Vagina (tissue), 2 donors: Measurements from ENCODE around the gene IFNA21.
"Not testable (repeated sequence)": the region's sequence is repeated elsewhere in the genome, so short reads cannot be mapped to it uniquely, and the experiment has no call there.

Experiments
- POLR2A ChIP-seq, 2 donors: fragments of 450-650 bp; IDR thresholded peaks; one replicate each; pipeline ENCODE4 v1.6.1; 2017; ENCODE audit warnings: antibody characterized with exemption in 2 of 2, mild to moderate bottlenecking in 2 of 2, moderate library complexity in 2 of 2
- POLR2AphosphoS5 ChIP-seq, 2 donors: sonication (generic); formaldehyde crosslinking; IDR thresholded peaks; one replicate each; pipeline ENCODE4 v1.9.0; 2017; ENCODE audit warnings: antibody characterized with exemption in 2 of 2, mild to moderate bottlenecking in 2 of 2, low read depth in 1 of 2; ENCODE audit not compliant: insufficient read depth in 1 of 2
- TF ChIP-seq, protein P1 (sequence below), 3 experiments: fragments of 450-650 bp in 2 of 3; fragments of 200-600 bp in 1 of 3; sonication (generic) in 1 of 3; IDR thresholded peaks; one replicate each; pipeline ENCODE4 v1.5.1; 2017 to 2019; ENCODE audit warnings: antibody characterized with exemption in 3 of 3, mild to moderate bottlenecking in 2 of 3, moderate library complexity in 2 of 3

GRCh38 chr9:21182810-21183736 lies 16.6 kb upstream of the IFNA21 start:
- TF ChIP-seq, protein P1, sequence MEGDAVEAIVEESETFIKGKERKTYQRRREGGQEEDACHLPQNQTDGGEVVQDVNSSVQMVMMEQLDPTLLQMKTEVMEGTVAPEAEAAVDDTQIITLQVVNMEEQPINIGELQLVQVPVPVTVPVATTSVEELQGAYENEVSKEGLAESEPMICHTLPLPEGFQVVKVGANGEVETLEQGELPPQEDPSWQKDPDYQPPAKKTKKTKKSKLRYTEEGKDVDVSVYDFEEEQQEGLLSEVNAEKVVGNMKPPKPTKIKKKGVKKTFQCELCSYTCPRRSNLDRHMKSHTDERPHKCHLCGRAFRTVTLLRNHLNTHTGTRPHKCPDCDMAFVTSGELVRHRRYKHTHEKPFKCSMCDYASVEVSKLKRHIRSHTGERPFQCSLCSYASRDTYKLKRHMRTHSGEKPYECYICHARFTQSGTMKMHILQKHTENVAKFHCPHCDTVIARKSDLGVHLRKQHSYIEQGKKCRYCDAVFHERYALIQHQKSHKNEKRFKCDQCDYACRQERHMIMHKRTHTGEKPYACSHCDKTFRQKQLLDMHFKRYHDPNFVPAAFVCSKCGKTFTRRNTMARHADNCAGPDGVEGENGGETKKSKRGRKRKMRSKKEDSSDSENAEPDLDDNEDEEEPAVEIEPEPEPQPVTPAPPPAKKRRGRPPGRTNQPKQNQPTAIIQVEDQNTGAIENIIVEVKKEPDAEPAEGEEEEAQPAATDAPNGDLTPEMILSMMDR (IDR thresholded peaks at IDR 0.05), result not testable (repeated sequence)
- TF ChIP-seq POLR2AphosphoS5 (IDR thresholded peaks at IDR 0.05; ENCODE audit: insufficient read depth in 1 of 2, low read depth in 1 of 2); POLR2A (IDR thresholded peaks at IDR 0.05): not testable (repeated sequence)
